Smooth muscle cell of the brain vasculature (primary cell): Measurements from ENCODE around the gene HSFX1.
"Not testable (repeated sequence)": the region's sequence is repeated elsewhere in the genome, so short reads cannot be mapped to it uniquely, and the experiment has no call there.

Source experiments
- DNase-seq: peaks from one replicate; pipeline ENCODE4 v3.0.0-alpha.2; 2012; ENCODE audit warnings: low read depth, low spot score

The HSFX1 gene

DNA sequence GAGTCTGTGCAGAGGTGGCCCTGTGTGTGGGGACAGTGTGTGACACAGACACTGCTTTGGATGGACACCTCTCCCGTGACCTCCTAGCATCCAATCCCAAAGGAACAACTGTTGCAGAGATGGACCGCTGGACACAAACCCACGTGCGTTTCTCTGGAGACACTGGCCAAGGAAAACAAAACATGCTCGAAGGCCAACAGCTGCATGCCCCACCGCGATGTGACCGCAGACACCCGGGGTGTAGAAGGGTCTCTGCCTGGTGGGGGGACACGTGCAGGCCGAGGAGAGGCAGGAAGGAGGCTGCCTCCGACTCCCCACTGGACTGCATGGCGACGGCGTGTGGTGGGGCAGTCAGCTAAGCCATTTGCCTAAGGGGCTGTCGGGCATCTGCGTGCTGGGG lies at the start of gene HSFX1:
HSFX1 (plus strand) TSS at position 301 of the 400 bp plus-strand sequence. CDS start 614 bp downstream, outside the sequence.
- not testable (repeated sequence) for DNase-seq

- not testable (repeated sequence) for DNase-seq
Measured at GRCh38 chrX:149727308-149727707, 46.6 kb upstream of the HSFX1 start.

- not testable (repeated sequence) for DNase-seq
Measured at GRCh38 chrX:149742269-149742668, 31.6 kb upstream of the HSFX1 start.

DNA sequence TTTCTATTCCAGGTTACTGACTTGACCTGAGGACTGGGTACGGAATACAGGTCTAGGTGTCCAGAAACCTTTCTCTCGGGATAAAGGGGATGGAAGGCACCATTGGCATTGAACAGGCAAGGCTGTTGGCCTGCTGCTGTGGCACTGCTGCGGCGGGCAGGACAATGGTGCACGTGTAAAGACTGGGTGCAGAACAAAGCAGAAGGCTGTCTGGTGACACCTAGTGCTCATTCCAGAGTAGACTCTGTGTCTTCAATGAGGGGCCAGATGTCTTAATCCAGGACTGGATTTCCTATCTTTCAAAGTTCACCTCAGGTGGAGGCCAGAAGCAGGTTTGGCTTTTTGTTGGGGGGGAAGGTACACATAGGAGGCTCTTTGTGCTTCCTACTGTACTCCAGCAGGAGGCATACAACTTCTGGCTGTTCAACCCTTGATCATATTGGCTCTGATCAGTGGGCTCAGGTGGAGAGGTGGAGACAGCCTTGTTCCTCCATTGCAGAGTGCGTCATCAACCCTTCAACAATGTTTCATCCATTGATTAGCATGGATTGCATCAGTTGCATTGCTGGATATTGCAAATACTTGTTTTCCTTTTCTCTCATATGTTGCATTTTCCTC lies 27.4 kb upstream of the HSFX1 start:
- not testable (repeated sequence) for DNase-seq

GRCh38 chrX:149757206-149758067 lies 16.4 kb upstream of the HSFX1 start:
- no peak for DNase-seq

GRCh38 chrX:149758068-149758714 lies 15.7 kb upstream of the HSFX1 start:
- no peak for DNase-seq

GRCh38 chrX:149758715-149759078 lies 15.2 kb upstream of the HSFX1 start:
- DNase-seq: not testable (repeated sequence)

DNA sequence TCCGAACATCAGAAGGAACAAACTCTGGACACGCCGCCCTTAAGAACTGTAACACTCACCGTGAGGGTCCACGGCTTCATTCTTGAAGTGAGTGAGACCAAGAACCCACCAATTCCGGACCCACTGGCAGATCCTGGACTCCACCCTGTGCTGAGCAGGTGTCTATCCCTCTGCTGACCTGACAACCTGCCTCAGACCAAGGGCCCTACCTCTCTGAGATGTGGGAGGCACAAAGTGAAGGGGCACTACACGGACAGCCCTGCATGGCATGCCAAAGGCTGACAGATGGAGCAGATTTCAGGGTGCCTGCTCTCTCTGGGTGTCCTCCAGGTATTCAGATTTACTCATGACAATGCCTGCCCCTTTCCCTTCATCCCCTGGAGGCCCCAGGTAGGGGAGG lies 14.0 kb upstream of the HSFX1 start:
- no peak for DNase-seq

GRCh38 chrX:149760965-149761364 lies 12.9 kb upstream of the HSFX1 start:
- DNase-seq: no peak

- not testable (repeated sequence) for DNase-seq
Measured at GRCh38 chrX:149761858-149762674, 11.8 kb upstream of the HSFX1 start.

GRCh38 chrX:149762696-149763614 lies 10.9 kb upstream of the HSFX1 start:
- DNase-seq: no peak

GRCh38 chrX:149770344-149770743 lies 3.5 kb upstream of the HSFX1 start:
- DNase-seq: not testable (repeated sequence)

DNA sequence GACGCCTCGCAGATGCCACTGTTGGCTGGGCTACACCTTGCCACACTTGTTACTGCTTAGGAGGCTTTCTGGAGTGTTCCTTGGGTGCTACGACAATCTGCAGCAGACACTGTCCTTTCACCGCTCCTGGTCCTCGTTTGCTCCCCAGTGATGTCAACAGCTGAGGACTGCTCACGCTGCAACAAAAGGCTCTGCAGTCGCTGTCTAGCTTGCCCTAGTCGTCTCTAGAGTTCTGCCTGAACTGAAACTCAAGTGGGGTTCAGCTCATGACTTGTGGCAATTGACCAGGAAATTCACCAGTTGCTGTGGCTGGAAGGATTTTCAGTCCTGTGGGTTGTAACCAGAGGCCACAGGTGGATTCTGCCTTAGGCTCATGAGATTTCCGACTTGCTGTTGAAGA lies 842 bp upstream of the HSFX1 start:
- not testable (repeated sequence) for DNase-seq

- DNase-seq: not testable (repeated sequence)
Measured at GRCh38 chrX:149777999-149778398, 4.1 kb downstream of the HSFX1 start.

DNA sequence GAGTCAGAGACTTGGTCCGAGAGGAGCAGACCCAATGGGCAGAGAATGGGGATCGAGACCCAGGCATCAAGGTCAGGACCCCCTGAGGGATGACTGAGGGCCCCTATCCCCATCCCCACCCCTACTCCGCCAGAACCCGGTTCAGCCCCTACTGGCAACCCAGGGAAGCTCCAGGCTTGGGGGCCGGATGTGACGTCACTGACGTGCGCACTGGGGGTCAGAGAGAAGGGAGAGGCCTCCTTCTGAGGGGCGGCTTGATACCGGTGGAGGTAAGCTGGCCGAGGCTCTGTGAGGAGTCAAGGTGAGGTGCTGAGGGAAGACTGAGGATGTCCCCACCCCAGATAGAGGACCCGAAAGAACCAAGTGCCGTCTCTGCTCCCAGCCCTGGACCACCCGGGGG lies 7.9 kb downstream of the HSFX1 start, which contains the start of gene MAGEA9:
MAGEA9 (plus strand) TSS at position 204 of the 400 bp plus-strand sequence. CDS start 4,281 bp downstream, outside the sequence.
- not testable (repeated sequence) for DNase-seq

DNA sequence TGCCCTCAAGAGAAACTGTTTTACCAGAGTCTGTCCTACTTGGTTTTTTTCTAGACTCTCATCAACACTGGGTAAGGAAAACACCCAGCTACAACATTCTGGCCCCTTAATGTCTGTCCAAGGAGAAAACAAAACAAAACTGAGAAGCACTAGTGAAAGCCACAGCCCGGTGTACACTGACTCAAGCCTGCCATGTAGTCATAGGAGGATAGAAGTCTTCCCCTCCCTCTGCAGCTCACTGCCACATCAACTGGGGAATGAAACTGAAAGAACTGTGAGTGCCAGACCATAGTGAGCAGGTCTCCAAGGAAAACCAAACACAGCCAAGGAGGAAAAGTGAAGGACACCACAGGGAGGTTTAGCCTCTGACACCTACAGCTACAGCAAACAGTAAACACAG lies 21.7 kb downstream of the HSFX1 start:
- not testable (repeated sequence) for DNase-seq

- no peak for DNase-seq
Measured at GRCh38 chrX:149799095-149799714, 25.3 kb downstream of the HSFX1 start.

GRCh38 chrX:149799938-149800337 lies 26.1 kb downstream of the HSFX1 start:
- DNase-seq: no peak

- no peak for DNase-seq
Measured at GRCh38 chrX:149803458-149804062, 29.7 kb downstream of the HSFX1 start.
